Naive thymus-derived CD4-positive, alpha-beta T cell (primary cell): ENCODE measurements around the gene GRIP1. TPM values are rescaled to one million over a fixed set of nuclear protein-coding genes. Genes with fewer than 3 reads are reported as not detected.

ENCODE experiments used
- ATAC-seq: fragments of 150-1000 bp; cut with Tn5 transposase; 2 replicates; pipeline ENCODE4 v1.10.0; 2021; ENCODE audit warnings: mild to moderate bottlenecking, moderate library complexity
- CTCF ChIA-PET: fragments of 350-600 bp; sonication (Branson Sonifier 250); formaldehyde crosslinking; loops from one replicate; lab custom pipeline; 2021; ENCODE audit warnings: antibody characterized with exemption; lab: Charles Lee
- POLR2A ChIA-PET: fragments of 350-600 bp; sonication (Branson Sonifier 250); formaldehyde crosslinking; loops from one replicate; lab custom pipeline; 2021; ENCODE audit warnings: antibody characterized with exemption, inconsistent platforms; lab: Charles Lee
- DNase-seq, 9 donors: peaks; one replicate each; pipeline versions ENCODE4 v3.0.0 to v3.0.0-alpha.2; 2020 to 2022; ENCODE audit warnings: mixed read lengths in 1 of 9
- H3K27ac ChIP-seq: one replicate; pipeline ENCODE4 v1.7.0; 2013; ENCODE audit warnings: mild to moderate bottlenecking, low read depth, low read length, moderate library complexity
- H3K27me3 ChIP-seq, 2 donors: one replicate each; pipeline ENCODE4 v1.7.0; 2013; ENCODE audit warnings: low read length in 2 of 2, mild to moderate bottlenecking in 2 of 2, moderate library complexity in 2 of 2; ENCODE audit not compliant: control insufficient read depth in 2 of 2, insufficient read depth in 2 of 2
- H3K36me3 ChIP-seq, 3 experiments: 1 replicate in 2 of 3; 2 replicates in 1 of 3; pipeline ENCODE4 v1.7.0; 2013; ENCODE audit warnings: low read length in 3 of 3, mild to moderate bottlenecking in 3 of 3, moderate library complexity in 1 of 3; ENCODE audit not compliant: insufficient read depth in 3 of 3, control insufficient read depth in 2 of 3
- H3K4me1 ChIP-seq, 2 donors: one replicate each; pipeline ENCODE4 v1.7.0; 2013; ENCODE audit warnings: low read length in 2 of 2, mild to moderate bottlenecking in 2 of 2, moderate library complexity in 1 of 2; ENCODE audit not compliant: control insufficient read depth in 2 of 2, insufficient read depth in 2 of 2
- H3K4me3 ChIP-seq: 2 replicates; pipeline ENCODE4 v1.7.0; 2013; ENCODE audit warnings: mild to moderate bottlenecking, low read length
- H3K9me3 ChIP-seq, 3 experiments: 1 replicate in 2 of 3; 2 replicates in 1 of 3; pipeline ENCODE4 v1.7.0; 2013; ENCODE audit warnings: low read length in 3 of 3; ENCODE audit not compliant: control insufficient read depth in 2 of 3
- H3K27ac Mint-ChIP-seq, 9 donors: one replicate each; pipeline ENCODE4 v1.8.0; 2020 to 2022; ENCODE audit warnings: mixed read lengths in 9 of 9, mild to moderate bottlenecking in 8 of 9, moderate library complexity in 5 of 9, inconsistent platforms in 2 of 9
- H3K27me3 Mint-ChIP-seq, 5 donors: one replicate each; pipeline ENCODE4 v1.8.0; 2021 to 2022; ENCODE audit warnings: mixed read lengths in 5 of 5, mild to moderate bottlenecking in 1 of 5
- H3K36me3 Mint-ChIP-seq, 5 donors: one replicate each; pipeline ENCODE4 v1.8.0; 2020 to 2022; ENCODE audit warnings: mixed read lengths in 5 of 5, mild to moderate bottlenecking in 3 of 5, inconsistent platforms in 1 of 5
- H3K4me1 Mint-ChIP-seq, 7 donors: one replicate each; pipeline ENCODE4 v1.8.0; 2020 to 2022; ENCODE audit warnings: mixed read lengths in 7 of 7, mild to moderate bottlenecking in 3 of 7, inconsistent platforms in 1 of 7
- H3K4me3 Mint-ChIP-seq, 10 donors: one replicate each; pipeline ENCODE4 v1.8.0; 2020 to 2022; ENCODE audit warnings: mild to moderate bottlenecking in 10 of 10, mixed read lengths in 10 of 10, moderate library complexity in 6 of 10, inconsistent platforms in 2 of 10
- H3K9me3 Mint-ChIP-seq, 11 donors: one replicate each; pipeline ENCODE4 v1.8.0; 2020 to 2022; ENCODE audit warnings: mixed read lengths in 11 of 11, mild to moderate bottlenecking in 4 of 11, inconsistent platforms in 1 of 11, moderate library complexity in 1 of 11
- intact Hi-C, 2 donors: fragments of 100-400 bp; cut with micrococcal nuclease; formaldehyde crosslinking; loops; one replicate each; pipeline ENCODE4 v1.15.1; 2023
- polyA plus RNA-seq, 2 donors: library from polyadenylated mRNA; unstranded; fragments of 300-500 nt; fragmentation: Illumina TruSeq; gene quantifications; one replicate each; pipeline ENCODE4 v1.2.3, GENCODE V29; 2021
- total RNA-seq, 6 experiments: library from RNA in 5 of 6; stranded (reverse) in 5 of 6; gene quantifications; 1 replicate in 5 of 6; 2 replicates in 1 of 6; pipeline ENCODE4 v1.2.3 and lab custom pipeline; 2021 to 2026

The GRIP1 gene
- 1 to 10 TPM in 4 of 5 experiments, under 1 TPM in 1; 0.34 to 6.5 (median 3.7) TPM for total RNA-seq
- under 1 TPM; 0.25 to 0.58 TPM for polyA plus RNA-seq
- total RNA-seq (lab: John Stamatoyannopoulos, UW): 2.3 reads per million, percentile 11 among the genes with 10 or more reads in this experiment

GRCh38 chr12:66678338-66679275 is at the start of gene GRIP1:
GRIP1 (minus strand) TSS chr12:66679076; CDS start chr12:66678904, 172 bp downstream.
- no peaks in the 10 kb centered on the region for H3K4me1 ChIP-seq
- H3K36me3 ChIP-seq: no peaks in the 10 kb centered on the region
- H3K27ac ChIP-seq: no peak within 1 kb of the TSS
- POLR2A ChIA-PET: no interaction called here
- CTCF ChIA-PET: no interaction called here
- no peaks in the 10 kb centered on the region for H3K9me3 ChIP-seq
- no peaks in the 10 kb centered on the region for H3K27me3 ChIP-seq
- H3K4me3 Mint-ChIP-seq: no peak within 1 kb of the TSS
- peaks cover 0 to 3% (median 0%) of the 10 kb centered on the region in 7 donors for H3K4me1 Mint-ChIP-seq
- peaks cover 0 to 1% (median 0%) of the 10 kb centered on the region in 11 donors for H3K9me3 Mint-ChIP-seq
- no peak within 1 kb of the TSS for H3K27ac Mint-ChIP-seq
- intact Hi-C loops: no loop called here
- H3K27me3 Mint-ChIP-seq: peaks cover 6 to 33% (median 19%) of the 10 kb centered on the region in 5 donors
- H3K4me3 ChIP-seq: no peak within 1 kb of the TSS
- ATAC-seq (no peak), DNase-seq (no peak)
- no peaks in the 10 kb centered on the region for H3K36me3 Mint-ChIP-seq

DNA sequence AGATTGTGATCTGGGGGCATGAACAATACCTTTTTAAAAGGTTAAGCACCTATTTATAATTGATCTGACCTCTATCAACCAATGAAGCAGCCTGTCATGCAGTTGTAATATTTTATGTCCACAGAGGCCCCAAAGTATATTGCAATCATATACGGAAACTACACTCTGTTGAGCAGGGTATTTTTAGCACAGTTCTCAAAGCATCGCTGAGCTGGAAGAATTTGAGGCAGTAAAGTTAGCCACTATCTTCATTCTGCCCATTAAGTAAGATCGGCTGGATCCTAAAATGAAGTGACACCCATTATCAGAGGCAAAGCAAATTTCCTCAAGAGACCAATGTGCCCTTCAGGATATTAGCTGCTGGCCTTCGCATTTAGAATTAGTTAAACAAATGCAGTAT is 47.7 kb upstream of the GRIP1 start:
- POLR2A ChIA-PET: no interaction called here
- H3K27ac ChIP-seq: no peak overlapping the region
- H3K9me3 ChIP-seq: no peaks in the 10 kb centered on the region

DNA sequence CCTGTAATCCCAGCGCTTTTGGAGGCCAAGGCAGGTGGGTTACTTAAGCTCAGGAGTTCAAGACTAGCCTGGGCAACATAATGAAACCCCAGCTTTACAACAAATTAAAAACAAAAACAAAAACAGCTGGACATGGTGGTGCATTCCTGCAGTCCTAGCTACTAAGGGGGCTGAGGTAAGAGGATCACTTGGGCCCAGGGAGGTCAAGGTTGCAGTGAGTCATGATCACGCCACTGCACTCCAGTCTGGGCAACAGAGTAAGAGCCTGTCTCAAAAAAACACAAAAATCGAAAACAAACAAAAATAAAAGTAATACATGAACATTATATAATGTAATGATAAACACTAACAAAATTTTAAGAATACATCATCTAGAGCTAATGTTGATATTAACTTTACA is 46.2 kb upstream of the GRIP1 start:
- Mint-ChIP-seq H3K27me3 (peaks cover 0 to 20% (median 0%) of the 10 kb centered on the region in 5 donors), H3K27ac (no peak overlapping the region), H3K4me3 (no peak overlapping the region), H3K9me3 (peaks cover 0 to 7% (median 0%) of the 10 kb centered on the region in 11 donors), H3K36me3 (no peaks in the 10 kb centered on the region), H3K4me1 (no peaks in the 10 kb centered on the region)
- Histone ChIP-seq H3K4me3 (no peak overlapping the region), H3K9me3 (no peaks in the 10 kb centered on the region), H3K4me1 (no peaks in the 10 kb centered on the region), H3K27me3 (no peaks in the 10 kb centered on the region), H3K36me3 (no peaks in the 10 kb centered on the region), H3K27ac (no peak overlapping the region)
- ChIA-PET POLR2A (interaction anchor here (0.8 kb wide), 1 partner anchor 544 kb away, joined by 3 read pairs; no protein-coding TSS in a partner anchor), CTCF (no interaction called here)
- intact Hi-C loops: no loop called here
- DNase-seq: no peak
- no peak for ATAC-seq

More for the DNA sequence above, 47.7 kb upstream of the GRIP1 start:
- H3K4me1 ChIP-seq: no peaks in the 10 kb centered on the region
- ATAC-seq: no peak
- no peak overlapping the region for H3K27ac Mint-ChIP-seq
- no peaks in the 10 kb centered on the region for H3K9me3 Mint-ChIP-seq
- intact Hi-C loops: no loop called here
- DNase-seq: no peak
- CTCF ChIA-PET: no interaction called here
- no peak overlapping the region for H3K4me3 Mint-ChIP-seq
- no peaks in the 10 kb centered on the region for H3K36me3 ChIP-seq
- no peaks in the 10 kb centered on the region for H3K27me3 ChIP-seq
- H3K4me1 Mint-ChIP-seq: no peaks in the 10 kb centered on the region
- peaks cover 0 to 15% (median 0%) of the 10 kb centered on the region in 5 donors for H3K27me3 Mint-ChIP-seq
- no peaks in the 10 kb centered on the region for H3K36me3 Mint-ChIP-seq
- no peak overlapping the region for H3K4me3 ChIP-seq

GRCh38 chr12:66724616-66725015 is 45.7 kb upstream of the GRIP1 start:
- Mint-ChIP-seq H3K9me3 (peaks cover 0 to 7% (median 0%) of the 10 kb centered on the region in 11 donors), H3K4me3 (no peak overlapping the region), H3K27me3 (peaks cover 0 to 20% (median 0%) of the 10 kb centered on the region in 5 donors), H3K36me3 (no peaks in the 10 kb centered on the region), H3K27ac (no peak overlapping the region), H3K4me1 (no peaks in the 10 kb centered on the region)
- H3K4me1 ChIP-seq: no peaks in the 10 kb centered on the region
- no peaks in the 10 kb centered on the region for H3K36me3 ChIP-seq
- no peaks in the 10 kb centered on the region for H3K27me3 ChIP-seq
- H3K9me3 ChIP-seq: no peaks in the 10 kb centered on the region
- intact Hi-C loops: no loop called here
- no peak for DNase-seq
- H3K4me3 ChIP-seq: no peak overlapping the region
- ATAC-seq: no peak
- ChIA-PET POLR2A (interaction anchor here (0.6 kb wide), 1 partner anchor 14 kb away, joined by 4 read pairs; no protein-coding TSS in a partner anchor), CTCF (no interaction called here)
- no peak overlapping the region for H3K27ac ChIP-seq

DNA sequence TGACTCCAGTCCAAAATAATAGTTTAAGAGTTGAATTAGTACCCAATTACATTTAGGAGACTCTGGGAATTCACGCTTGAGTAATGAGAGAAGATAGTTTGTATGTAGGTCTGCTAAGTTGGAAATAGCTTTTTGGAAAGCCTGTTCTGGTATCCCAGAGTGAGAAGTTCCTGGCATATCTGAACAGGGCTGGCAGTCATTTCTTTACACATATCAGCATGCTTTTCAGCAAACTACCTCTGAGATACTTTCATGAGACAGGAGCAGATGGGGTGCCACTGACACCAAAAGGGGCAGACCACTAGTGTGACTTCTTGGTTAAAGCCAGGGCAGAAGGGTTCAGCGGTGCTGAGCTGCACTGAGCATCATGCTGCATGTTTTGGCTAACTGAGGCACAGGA is 45.1 kb upstream of the GRIP1 start:
- Mint-ChIP-seq H3K27ac (no peak overlapping the region), H3K4me1 (no peaks in the 10 kb centered on the region), H3K9me3 (peaks cover 0 to 7% (median 0%) of the 10 kb centered on the region in 11 donors), H3K4me3 (no peak overlapping the region), H3K36me3 (no peaks in the 10 kb centered on the region), H3K27me3 (peaks cover 0 to 20% (median 0%) of the 10 kb centered on the region in 5 donors)
- ATAC-seq (no peak), DNase-seq (no peak)
- Histone ChIP-seq H3K4me3 (no peak overlapping the region), H3K4me1 (no peaks in the 10 kb centered on the region), H3K27ac (no peak overlapping the region), H3K9me3 (no peaks in the 10 kb centered on the region), H3K27me3 (no peaks in the 10 kb centered on the region), H3K36me3 (no peaks in the 10 kb centered on the region)
- ChIA-PET CTCF (no interaction called here), POLR2A (interaction anchor here (0.6 to 1.1 kb wide), 2 partner anchors 14 to 131 kb away, joined by 3 to 4 read pairs; no protein-coding TSS in a partner anchor)
- intact Hi-C loops: no loop called here

DNA sequence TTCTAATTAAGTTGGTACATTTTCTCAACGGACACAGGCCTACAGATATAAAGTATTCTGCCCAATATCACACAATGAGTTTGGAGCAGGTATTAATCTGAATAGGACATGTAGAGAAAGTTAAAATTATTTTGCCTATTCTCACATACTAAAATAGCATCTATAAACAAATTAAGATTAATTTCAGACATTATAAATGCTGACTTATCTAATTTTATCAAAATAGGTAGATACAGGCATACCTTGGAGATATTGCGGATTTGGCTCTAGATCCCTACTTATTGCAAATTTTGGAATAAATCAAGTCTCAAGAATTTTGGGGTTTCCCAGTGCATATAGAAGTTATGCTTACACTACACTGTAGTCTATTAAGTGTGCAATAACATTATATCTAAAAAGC is 41.0 kb upstream of the GRIP1 start:
- Mint-ChIP-seq H3K36me3 (peaks cover 0 to under 1% (median 0%) of the 10 kb centered on the region in 5 donors), H3K4me1 (peaks cover 1 to 17% (median 5%) of the 10 kb centered on the region in 7 donors), H3K9me3 (peaks cover 0 to 7% (median 0%) of the 10 kb centered on the region in 11 donors), H3K27ac (no peak overlapping the region), H3K4me3 (no peak overlapping the region), H3K27me3 (peaks cover 0 to 20% (median 0%) of the 10 kb centered on the region in 5 donors)
- intact Hi-C loops: loop anchor here in 1 of 2 donors (10.0 kb wide), 2 partner anchors 345 to 545 kb away; partner anchors contain the start of gene CAND1
- Histone ChIP-seq H3K36me3 (no peaks in the 10 kb centered on the region), H3K4me3 (no peak overlapping the region), H3K4me1 (peaks cover 0 to under 1% of the 10 kb centered on the region in 2 donors), H3K9me3 (no peaks in the 10 kb centered on the region), H3K27ac (no peak overlapping the region), H3K27me3 (no peaks in the 10 kb centered on the region)
- POLR2A ChIA-PET: no interaction called here
- CTCF ChIA-PET: no interaction called here
- ATAC-seq (no peak), DNase-seq (no peak)
